ENCODE measurements around the gene EVPL. TPM values are rescaled to one million over a fixed set of nuclear protein-coding genes. Genes with fewer than 3 reads are reported as not detected.

EVPL gene
- total RNA-seq, 2 experiments from 2014 or later: 0.16 to 0.34 TPM

- intact Hi-C loops (cut with micrococcal nuclease): no loop called here
- TF ChIP-seq CTCF (IDR thresholded peaks at IDR 0.05): no peak
- peak; percentile 57 for DNase-seq
- peak; percentile 62 for ATAC-seq
- H3K9me3 Mint-ChIP-seq: no peaks in the 10 kb centered on the region
- no peaks in the 10 kb centered on the region for H3K27me3 Mint-ChIP-seq
- CTCF ChIA-PET: interaction anchor here (0.7 to 15.1 kb wide), 8 partner anchors 8 to 302 kb away, joined by 3 to 165 read pairs (median 6); partner anchors contain the start of gene MRPL38
- no peak overlapping the region for H3K4me3 Mint-ChIP-seq
- POLR2A ChIA-PET: interaction anchor here (0.6 kb wide), 1 partner anchor 96 kb away, joined by 3 read pairs; no protein-coding TSS in a partner anchor
- peak overlapping the region; percentile 77 for H3K27ac Mint-ChIP-seq
- H3K36me3 Mint-ChIP-seq (ENCODE audit: low read depth): no peaks in the 10 kb centered on the region
- peaks cover 14% of the 10 kb centered on the region for H3K4me1 Mint-ChIP-seq (ENCODE audit: low read depth)
These were observed 30.2 kb downstream of the EVPL start for GRCh38 chr17:75996665-75997590.

GRCh38 chr17:75995385-75995925 lies 31.7 kb downstream of the EVPL start:
- intact Hi-C loops (cut with micrococcal nuclease): no loop called here
- Mint-ChIP-seq H3K36me3 (ENCODE audit: low read depth) (peaks cover 3% of the 10 kb centered on the region), H3K27me3 (no peaks in the 10 kb centered on the region), H3K9me3 (no peaks in the 10 kb centered on the region), H3K4me1 (ENCODE audit: low read depth) (peaks cover 14% of the 10 kb centered on the region), H3K4me3 (no peak overlapping the region), H3K27ac (no peak overlapping the region)
- no peak for TF ChIP-seq CTCF (IDR thresholded peaks at IDR 0.05)
- ChIA-PET CTCF (interaction anchor here (2.1 to 15.1 kb wide), 4 partner anchors 10 to 88 kb away, joined by 6 to 165 read pairs (median 20); partner anchors contain the start of gene MRPL38), POLR2A (no interaction called here)
- ATAC-seq (no peak), DNase-seq (no peak)

GRCh38 chr17:75994802-75995370 lies 32.2 kb downstream of the EVPL start:
- Mint-ChIP-seq H3K9me3 (no peaks in the 10 kb centered on the region), H3K27ac (no peak overlapping the region), H3K4me1 (ENCODE audit: low read depth) (peaks cover 14% of the 10 kb centered on the region), H3K4me3 (no peak overlapping the region), H3K36me3 (ENCODE audit: low read depth) (peaks cover 3% of the 10 kb centered on the region), H3K27me3 (no peaks in the 10 kb centered on the region)
- ChIA-PET POLR2A (no interaction called here), CTCF (interaction anchor here (2.1 to 15.1 kb wide), 4 partner anchors 10 to 88 kb away, joined by 6 to 165 read pairs (median 20); partner anchors contain the start of gene MRPL38)
- no peak for TF ChIP-seq CTCF (IDR thresholded peaks at IDR 0.05)
- intact Hi-C loops (cut with micrococcal nuclease): no loop called here
- ATAC-seq (no peak), DNase-seq (no peak)

GRCh38 chr17:75991396-75991795 lies 35.7 kb downstream of the EVPL start:
- ATAC-seq: no peak
- DNase-seq: no peak
- Mint-ChIP-seq H3K27me3 (no peaks in the 10 kb centered on the region), H3K9me3 (no peaks in the 10 kb centered on the region), H3K4me3 (no peak overlapping the region), H3K4me1 (ENCODE audit: low read depth) (peaks cover under 1% of the 10 kb centered on the region), H3K27ac (no peak overlapping the region), H3K36me3 (ENCODE audit: low read depth) (peaks cover 3% of the 10 kb centered on the region)
- intact Hi-C loops (cut with micrococcal nuclease): no loop called here
- TF ChIP-seq CTCF (IDR thresholded peaks at IDR 0.05): no peak
- ChIA-PET CTCF (interaction anchor here (0.6 to 1.3 kb wide), 5 partner anchors 8 to 23 kb away, joined by 3 read pairs; no protein-coding TSS in a partner anchor), POLR2A (no interaction called here)

Data from activated CD8-positive, alpha-beta T cell treated with anti-CD3 and anti-CD28 coated beads for 36 hours (primary cell).